HG03139 (cell line): ENCODE results near the gene PTF1A.

Source experiments
- ATAC-seq: cut with Tn5 transposase; IDR thresholded peaks from one replicate; pipeline ENCODE4 v1.9.1; 2021; ENCODE audit not compliant: unreplicated experiment

The PTF1A gene

DNA sequence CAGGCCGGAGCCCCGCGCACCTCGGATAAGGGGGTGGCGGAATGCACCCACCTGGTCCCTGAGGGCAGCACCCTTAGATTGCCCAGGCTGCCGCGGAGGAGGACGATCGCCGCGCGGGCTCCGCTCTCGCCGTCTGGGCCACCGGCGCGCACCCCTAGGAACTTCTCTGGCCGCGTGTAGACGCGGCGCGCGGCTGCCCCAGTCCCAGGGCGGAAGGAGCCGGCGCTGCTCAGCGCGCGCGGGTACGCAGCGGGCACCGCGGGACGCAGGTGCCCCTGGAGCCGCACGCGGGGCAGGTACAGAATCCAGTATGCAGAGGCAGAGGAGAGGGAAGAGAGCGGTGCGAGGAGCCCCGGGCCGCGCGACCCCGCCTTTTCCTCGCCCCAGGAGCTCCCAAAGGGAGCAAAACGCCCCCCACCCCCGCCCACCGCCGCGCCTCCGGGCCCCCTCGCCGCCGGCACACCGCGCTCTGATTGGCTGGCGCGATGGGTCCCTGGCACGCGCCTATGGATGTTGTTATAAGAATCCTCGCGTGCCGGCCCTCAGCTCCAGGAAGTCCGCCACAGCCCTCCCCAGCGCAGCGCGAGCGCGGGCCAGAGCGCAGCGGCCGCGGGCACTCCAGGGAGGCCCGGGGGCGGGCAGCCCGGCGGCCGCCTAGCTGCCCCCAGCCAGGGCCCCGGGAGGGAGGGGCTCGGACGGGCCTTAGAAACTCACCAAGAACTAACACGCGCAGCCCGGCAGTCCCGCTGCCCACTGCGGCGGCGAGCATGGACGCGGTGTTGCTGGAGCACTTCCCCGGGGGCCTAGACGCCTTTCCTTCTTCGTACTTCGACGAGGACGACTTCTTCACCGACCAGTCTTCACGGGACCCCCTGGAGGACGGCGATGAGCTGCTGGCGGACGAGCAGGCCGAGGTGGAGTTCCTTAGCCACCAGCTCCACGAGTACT lies at the start of gene PTF1A:
PTF1A (plus strand) TSS at position 549 of the 948 bp plus-strand sequence; CDS start at position 768, 219 bp downstream.
- no peak for ATAC-seq

- ATAC-seq, result no peak
Measured at GRCh38 chr10:23146258-23146657, 45.9 kb upstream of the PTF1A start.

- no peak for ATAC-seq
Measured at GRCh38 chr10:23147035-23147434, 45.1 kb upstream of the PTF1A start.

DNA sequence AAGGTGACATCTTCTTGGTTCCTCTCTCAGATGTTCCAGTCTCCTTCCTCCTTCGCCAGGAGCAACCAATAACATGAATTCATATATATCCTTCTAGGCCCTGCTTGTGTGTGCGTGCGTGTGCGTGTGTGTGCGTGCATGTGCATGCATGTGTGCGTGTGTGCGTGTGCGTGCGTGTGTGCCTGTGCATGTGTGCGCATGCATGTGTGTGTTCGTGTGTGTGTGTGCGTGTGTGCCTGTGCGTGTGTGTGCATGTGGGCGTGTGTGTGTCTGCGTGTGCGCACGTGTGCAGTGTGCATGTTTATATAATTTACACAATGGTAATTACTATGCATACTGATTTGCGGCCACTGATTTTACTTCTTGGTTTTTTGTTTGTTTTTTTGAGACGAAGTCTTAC lies 43.9 kb upstream of the PTF1A start:
- ATAC-seq, result no peak

GRCh38 chr10:23150091-23150490 lies 42.0 kb upstream of the PTF1A start:
- no peak for ATAC-seq

GRCh38 chr10:23150610-23151009 lies 41.5 kb upstream of the PTF1A start:
- no peak for ATAC-seq

DNA sequence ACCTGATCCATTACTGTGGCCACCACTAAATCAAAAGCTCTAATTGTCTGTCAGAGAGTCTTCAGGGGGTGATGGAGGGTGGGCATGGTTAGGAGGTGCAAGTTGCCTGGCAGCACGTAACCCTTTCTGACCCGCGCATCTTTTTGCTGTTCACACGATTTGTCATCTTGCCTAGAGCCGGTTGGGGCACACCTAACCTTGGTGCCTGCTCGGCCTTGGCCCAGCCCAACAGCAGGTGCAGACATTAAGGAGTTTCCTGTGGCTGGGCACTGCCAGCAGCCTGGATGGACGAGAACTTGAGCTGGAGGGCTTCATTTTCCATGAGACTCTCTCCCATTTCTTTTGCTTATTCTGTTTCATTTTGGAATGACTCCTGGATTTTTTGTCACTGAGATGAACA lies 41.0 kb upstream of the PTF1A start:
- no peak for ATAC-seq

DNA sequence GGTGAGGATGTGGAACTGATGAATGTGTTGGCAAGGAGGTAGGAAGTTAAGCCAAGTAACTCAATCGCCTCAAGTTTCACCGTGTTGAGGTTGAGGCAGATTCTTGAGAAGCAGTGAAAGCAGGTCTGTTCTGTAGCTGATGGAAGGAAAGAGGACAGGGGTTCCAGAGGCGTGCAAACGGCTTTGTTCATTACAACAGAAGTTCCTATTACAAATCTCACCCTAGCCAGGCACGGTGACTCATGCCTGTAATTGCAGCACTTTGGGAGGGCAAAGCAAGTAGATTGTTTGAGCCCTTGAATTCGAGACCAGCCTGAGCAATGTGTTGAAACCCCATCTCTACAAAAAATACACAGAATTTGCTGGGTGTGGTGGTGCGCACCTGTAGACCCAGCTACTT lies 36.9 kb upstream of the PTF1A start:
- ATAC-seq, result no peak

DNA sequence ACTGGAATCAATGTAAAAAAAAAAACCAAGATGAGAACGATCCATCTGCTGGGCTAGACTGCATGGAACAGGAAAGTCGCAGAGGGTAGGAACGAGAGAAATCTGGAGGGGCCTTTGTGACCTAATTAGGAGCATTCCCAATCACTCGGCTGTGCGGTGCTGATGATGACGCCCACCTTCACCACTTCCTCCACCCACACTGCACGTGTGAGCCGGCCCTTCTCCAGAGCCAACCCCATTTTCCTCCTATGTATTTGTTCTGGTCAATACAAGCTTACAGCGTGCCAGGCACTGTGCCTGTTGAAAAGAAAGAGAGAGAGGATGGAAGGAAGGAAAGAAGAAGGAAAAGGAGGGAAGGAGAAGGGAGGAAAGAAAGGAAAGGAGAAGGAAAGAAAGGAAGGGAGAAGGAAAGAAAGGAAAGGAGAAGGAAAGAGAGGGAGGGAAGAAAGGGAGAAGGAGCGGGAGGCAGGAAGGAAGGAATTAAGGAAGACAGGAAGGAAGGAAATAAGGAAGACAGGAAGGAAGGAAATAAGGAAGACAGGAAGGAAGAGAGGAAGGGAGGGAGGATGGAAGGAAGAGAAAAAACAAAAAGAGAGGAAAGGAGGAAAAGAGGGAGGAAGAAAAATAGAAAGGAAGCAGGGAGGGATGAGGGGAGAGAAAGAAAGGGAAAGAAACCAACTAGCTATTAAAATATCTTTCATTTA lies 35.5 kb upstream of the PTF1A start:
- ATAC-seq, result no peak

GRCh38 chr10:23157239-23157681 lies 34.9 kb upstream of the PTF1A start:
- ATAC-seq, result no peak

DNA sequence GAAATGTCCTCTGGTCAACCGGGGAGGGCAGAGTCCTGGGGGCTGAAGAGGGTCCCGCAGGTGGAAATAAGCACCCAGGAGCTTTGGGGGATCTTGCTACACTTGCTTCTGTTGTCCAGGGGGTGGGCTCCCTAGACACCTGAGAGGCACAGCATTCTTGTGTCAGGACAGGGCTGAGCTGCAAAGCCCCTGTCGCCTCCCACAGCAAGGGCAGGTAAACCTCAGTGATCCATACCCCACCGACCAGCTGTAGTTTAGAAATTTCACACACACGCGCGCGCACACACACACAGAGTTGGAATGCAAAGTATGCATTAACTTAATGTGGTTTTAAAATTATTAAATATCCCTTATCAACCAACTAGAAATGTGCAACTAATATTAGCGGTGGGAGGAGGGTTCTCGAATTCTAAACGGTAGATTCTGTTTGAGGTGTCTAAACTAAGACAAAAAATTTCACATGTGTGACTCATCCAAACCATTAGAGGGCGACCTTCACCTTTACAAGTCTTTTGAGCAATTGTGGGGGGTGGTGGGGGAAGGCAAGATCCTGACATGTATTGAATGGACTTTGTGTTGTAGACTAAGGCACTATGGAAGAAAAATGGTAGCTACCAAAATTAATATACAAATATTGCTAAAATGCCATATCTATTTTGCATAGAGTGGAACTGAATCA lies 34.3 kb upstream of the PTF1A start:
- ATAC-seq, result no peak

GRCh38 chr10:23158370-23158769 lies 33.7 kb upstream of the PTF1A start:
- no peak for ATAC-seq

- no peak for ATAC-seq
Measured at GRCh38 chr10:23171232-23171876, 20.8 kb upstream of the PTF1A start.

DNA sequence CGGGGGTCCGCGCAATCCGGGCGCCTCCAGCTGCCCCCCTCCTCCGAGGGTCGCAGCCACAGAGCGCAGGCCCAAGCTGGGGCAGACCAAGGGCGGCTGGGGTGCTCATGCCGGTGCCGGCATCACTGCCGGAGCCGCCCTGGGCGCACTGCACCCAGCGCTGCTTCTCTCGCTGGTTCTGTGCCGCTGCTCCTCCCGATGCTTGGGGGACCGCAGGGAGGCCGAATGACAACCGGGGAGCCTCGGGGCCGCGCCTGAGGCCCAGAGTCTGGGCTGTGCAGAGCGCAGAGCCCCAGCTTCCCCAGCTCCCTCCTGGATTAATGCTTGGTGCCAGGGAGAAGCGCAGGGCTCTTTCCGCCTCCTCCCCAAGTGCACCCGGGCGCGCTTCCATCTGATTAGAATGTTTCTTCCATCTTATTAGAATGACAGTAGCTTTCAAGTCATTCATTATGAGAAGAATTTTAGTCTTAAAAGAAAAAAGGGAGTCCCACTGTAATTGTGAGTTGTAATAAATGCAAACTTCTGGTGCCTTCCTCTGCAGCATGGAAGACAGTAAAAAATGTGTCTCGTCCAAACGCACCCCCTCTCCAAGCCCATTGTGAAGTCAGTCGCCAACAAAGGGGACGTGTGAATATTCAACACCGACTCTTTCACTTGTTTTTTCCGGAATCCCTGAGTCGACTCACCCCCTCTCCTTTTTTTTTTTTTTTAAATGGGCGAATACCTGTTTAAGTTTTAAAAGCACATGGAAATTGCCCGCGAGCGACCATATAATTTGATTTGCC lies 19.5 kb upstream of the PTF1A start:
- ATAC-seq, result no peak

- ATAC-seq, result no peak
Measured at GRCh38 chr10:23173214-23174073, 18.7 kb upstream of the PTF1A start.

DNA sequence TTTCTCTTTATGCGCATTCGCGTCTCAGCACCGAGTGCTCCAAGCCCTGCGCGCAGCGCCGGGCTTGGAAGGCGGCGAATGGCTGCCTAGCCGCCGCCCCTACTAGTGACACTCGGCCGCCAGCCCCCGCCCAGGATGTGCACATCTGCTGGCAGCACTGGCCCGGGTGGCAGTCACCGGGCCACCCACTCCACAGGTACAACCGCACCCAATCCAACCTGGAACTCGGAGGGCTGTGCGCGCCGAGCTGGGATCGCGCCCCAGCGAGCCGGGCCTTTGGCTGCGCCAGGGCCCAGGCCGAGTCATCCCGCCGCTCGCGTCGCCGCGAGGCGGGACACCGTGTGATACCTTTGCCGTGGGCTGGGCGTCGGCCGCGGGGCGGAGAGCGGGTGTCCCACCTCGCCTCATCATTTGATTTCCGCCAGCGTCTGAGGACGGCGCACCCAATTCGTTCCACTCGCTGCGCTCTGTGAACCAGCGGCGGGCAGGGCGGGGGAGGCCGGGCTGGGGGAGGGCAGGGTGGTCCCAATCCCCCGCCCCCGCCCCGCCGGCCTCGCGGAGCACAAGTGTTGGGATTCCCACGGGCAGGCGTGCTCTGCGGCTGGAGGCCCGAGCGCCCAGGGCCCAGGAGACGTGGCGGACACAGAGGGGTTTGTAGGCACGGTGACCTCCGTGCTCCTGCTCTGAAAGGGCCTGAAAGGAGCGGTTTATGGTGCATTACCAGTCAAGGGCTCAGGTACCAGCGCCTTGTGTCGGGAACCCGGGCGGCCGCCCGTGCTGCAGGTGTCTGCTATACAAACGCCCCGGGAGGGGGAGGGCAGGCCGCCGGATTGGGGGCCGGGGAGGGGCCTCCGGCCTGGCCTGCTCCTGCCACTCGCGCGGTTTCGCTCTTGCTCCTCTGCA lies 17.8 kb upstream of the PTF1A start:
- ATAC-seq, result no peak

DNA sequence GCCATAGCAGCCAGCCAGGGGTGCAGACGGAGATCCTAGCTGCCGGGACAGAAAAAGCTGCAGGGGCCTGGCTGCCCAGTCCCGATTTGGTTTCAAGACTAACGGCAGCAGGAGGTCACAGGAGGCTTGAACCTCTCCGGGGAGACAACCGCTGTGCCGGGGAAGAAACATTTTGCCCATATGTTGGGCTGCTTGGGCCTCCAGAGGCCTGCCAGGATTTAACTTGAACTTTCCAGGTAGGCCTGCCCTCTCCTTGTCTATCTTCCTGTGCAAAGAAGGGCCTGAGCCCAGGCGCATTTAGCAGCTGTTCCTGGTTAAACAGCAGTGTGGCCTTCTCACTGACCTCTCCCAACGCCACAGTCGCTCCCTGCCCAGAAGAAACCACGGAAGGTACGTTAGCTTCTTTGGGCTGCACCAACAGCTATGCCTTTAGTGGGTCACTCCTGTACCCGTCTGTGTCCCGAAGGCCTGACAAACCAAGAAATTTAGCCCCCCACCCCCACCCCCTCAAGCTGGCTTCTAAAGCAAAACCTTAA lies 17.1 kb upstream of the PTF1A start:
- no peak for ATAC-seq

DNA sequence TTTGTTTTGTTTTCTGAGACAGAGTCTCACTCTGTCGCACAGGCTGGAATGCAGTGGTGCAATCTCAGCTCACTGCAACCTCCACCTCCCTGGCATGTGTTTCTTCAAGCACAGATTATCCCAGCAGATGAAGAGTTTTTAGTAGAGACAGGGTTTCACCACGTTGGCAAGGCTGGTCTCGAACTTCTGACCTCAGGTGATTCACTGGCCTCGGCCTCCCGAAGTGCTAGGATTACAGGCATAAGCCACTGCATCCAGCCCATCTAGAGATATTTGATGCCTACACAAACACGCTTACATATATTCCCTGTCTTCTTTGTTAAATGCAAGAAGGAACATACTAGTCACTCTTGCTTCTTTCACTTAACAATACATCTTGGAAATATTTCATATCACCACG lies 5.9 kb upstream of the PTF1A start:
- no peak for ATAC-seq
